NCI-H774 (cell line): ENCODE data around the gene GSKIP.

Source experiments
- DNase-seq: peaks from one replicate; lab custom pipeline; 2025; lab: John Stamatoyannopoulos, UW

Gene GSKIP

GRCh38 chr14:96380735-96381134 lies 17.4 kb downstream of the GSKIP start:
- no peak for DNase-seq

- DNase-seq: no peak
Observed at GRCh38 chr14:96383445-96383844, 20.1 kb downstream of the GSKIP start.

GRCh38 chr14:96384053-96384452 lies 20.7 kb downstream of the GSKIP start:
- DNase-seq: no peak

- no peak for DNase-seq
Observed at GRCh38 chr14:96384740-96385139, 21.4 kb downstream of the GSKIP start.

- DNase-seq: no peak
Observed at GRCh38 chr14:96385385-96385784, 22.1 kb downstream of the GSKIP start.

- DNase-seq: no peak
Observed at GRCh38 chr14:96390965-96391292, 27.6 kb downstream of the GSKIP start.

GRCh38 chr14:96391293-96392118 lies 28.2 kb downstream of the GSKIP start:
- DNase-seq: peak; percentile 95

- no peak for DNase-seq
Observed at GRCh38 chr14:96393071-96393691, 29.9 kb downstream of the GSKIP start.

GRCh38 chr14:96394047-96394815 lies 30.9 kb downstream of the GSKIP start:
- no peak for DNase-seq

- no peak for DNase-seq
Observed at GRCh38 chr14:96398432-96398831, 35.1 kb downstream of the GSKIP start.

GRCh38 chr14:96398921-96399320 lies 35.6 kb downstream of the GSKIP start:
- no peak for DNase-seq

GRCh38 chr14:96399405-96399804 lies 36.1 kb downstream of the GSKIP start:
- no peak for DNase-seq

- no peak for DNase-seq
Observed at GRCh38 chr14:96400495-96400894, 37.2 kb downstream of the GSKIP start.

- DNase-seq: no peak
Observed at GRCh38 chr14:96403409-96403808, 40.1 kb downstream of the GSKIP start.

GRCh38 chr14:96405677-96406076 lies 42.4 kb downstream of the GSKIP start:
- no peak for DNase-seq

GRCh38 chr14:96407935-96408570 lies 44.7 kb downstream of the GSKIP start:
- no peak for DNase-seq

GRCh38 chr14:96408608-96409007 lies 45.3 kb downstream of the GSKIP start:
- no peak for DNase-seq

- DNase-seq: no peak
Observed at GRCh38 chr14:96409701-96410100, 46.4 kb downstream of the GSKIP start.

GRCh38 chr14:96410119-96410518 lies 46.8 kb downstream of the GSKIP start:
- no peak for DNase-seq

GRCh38 chr14:96413526-96413925 lies 50.2 kb downstream of the GSKIP start:
- DNase-seq: no peak

GRCh38 chr14:96415559-96415958 lies 52.2 kb downstream of the GSKIP start:
- DNase-seq: no peak

GRCh38 chr14:96416292-96416691 lies 53.0 kb downstream of the GSKIP start:
- DNase-seq: no peak

- DNase-seq: no peak
Observed at GRCh38 chr14:96417254-96417653, 53.9 kb downstream of the GSKIP start.
